Hepatocyte (in vitro differentiated cells): Measurements from ENCODE around the gene MXD4. TPM values are rescaled to one million over a fixed set of nuclear protein-coding genes. Genes with fewer than 3 reads are reported as not detected.
"Not testable (repeated sequence)": the region's sequence is repeated elsewhere in the genome, so short reads cannot be mapped to it uniquely, and the experiment has no call there.

Source experiments
- DNase-seq: peaks from one replicate; pipeline ENCODE4 v3.0.0-alpha.2; 2016; ENCODE audit warnings: low spot score
- H2AFZ ChIP-seq: fragments of 200-600 bp; sonication (generic); 2 replicates; pipeline ENCODE4 v1.6.0; 2016; ENCODE audit warnings: antibody characterized with exemption, mild to moderate bottlenecking
- H3K27ac ChIP-seq: fragments of 200-600 bp; sonication (generic); 2 replicates; pipeline ENCODE4 v1.5.1; 2016; ENCODE audit warnings: mild to moderate bottlenecking
- H3K27me3 ChIP-seq: fragments of 200-600 bp; sonication (generic); 2 replicates; pipeline ENCODE4 v1.6.1; 2016
- H3K36me3 ChIP-seq: fragments of 200-600 bp; sonication (generic); replicated peaks from 2 replicates; pipeline ENCODE4 v1.5.1; 2016; ENCODE audit warnings: low read depth; ENCODE audit not compliant: insufficient read depth
- H3K4me1 ChIP-seq: fragments of 200-600 bp; sonication (generic); 2 replicates; pipeline ENCODE4 v1.5.1; 2016; ENCODE audit warnings: mild to moderate bottlenecking, moderate library complexity; ENCODE audit not compliant: insufficient read depth
- H3K4me2 ChIP-seq: fragments of 200-600 bp; sonication (generic); 2 replicates; pipeline ENCODE4 v1.6.0; 2016
- H3K4me3 ChIP-seq: fragments of 200-600 bp; sonication (generic); 2 replicates; pipeline ENCODE4 v1.5.1; 2016; ENCODE audit warnings: mild to moderate bottlenecking
- H3K79me2 ChIP-seq: fragments of 200-600 bp; sonication (generic); 2 replicates; pipeline ENCODE4 v1.6.0; 2017; ENCODE audit warnings: mild to moderate bottlenecking
- H3K9me2 ChIP-seq: fragments of 200-600 bp; sonication (generic); replicated peaks from 2 replicates; pipeline ENCODE4 v1.6.0; 2017; ENCODE audit warnings: mild to moderate bottlenecking; ENCODE audit not compliant: insufficient read depth
- H3K9me3 ChIP-seq: fragments of 200-600 bp; sonication (generic); 2 replicates; pipeline ENCODE4 v1.5.1; 2016; ENCODE audit warnings: low read depth, mild to moderate bottlenecking
- H4K20me1 ChIP-seq: fragments of 200-600 bp; sonication (generic); 2 replicates; pipeline ENCODE4 v1.6.0; 2016; ENCODE audit warnings: mild to moderate bottlenecking; ENCODE audit not compliant: insufficient read depth, poor library complexity, severe bottlenecking
- CTCF ChIP-seq: fragments of 200-600 bp; sonication (generic); IDR thresholded peaks from 2 replicates; pipeline ENCODE4 v1.5.1; 2016; ENCODE audit warnings: antibody characterized with exemption, mild to moderate bottlenecking; ENCODE audit not compliant: poor library complexity
- EZH2 ChIP-seq: fragments of 200-600 bp; sonication (generic); IDR thresholded peaks from 2 replicates; pipeline ENCODE4 v1.6.1; 2016; ENCODE audit warnings: antibody characterized with exemption, mild to moderate bottlenecking, borderline replicate concordance
- EZH2phosphoT487 ChIP-seq: fragments of 200-600 bp; sonication (generic); IDR thresholded peaks from one replicate; pipeline ENCODE4 v1.6.1; 2018; ENCODE audit warnings: antibody characterized with exemption, mild to moderate bottlenecking, low read depth, moderate library complexity; ENCODE audit not compliant: unreplicated experiment, severe bottlenecking
- WGBS: methylation state at CpG from one replicate; pipeline ENCODE4 v1.1.6; 2016; ENCODE audit warnings: low lambda C conversion rate; ENCODE audit errors: missing lambda C conversion rate; 5-methylcytosine and 5-hydroxymethylcytosine counted together
- polyA plus RNA-seq: library from polyadenylated mRNA; unstranded; fragments of >200 nt; fragmentation: Nextera tagmentation; extraction: Ambion mirVana; gene quantifications from 2 replicates; pipeline ENCODE4 v1.2.1, GENCODE V29; 2016
- total RNA-seq: library from RNA; depleted of rRNA; stranded (reverse); fragments of >200 nt; gene quantifications from 2 replicates; pipeline ENCODE4 v1.2.3, GENCODE V29; 2014

Gene MXD4
- total and polyA plus RNA-seq, 2 experiments from 2014 or later = 56.7 to 127 TPM

DNA sequence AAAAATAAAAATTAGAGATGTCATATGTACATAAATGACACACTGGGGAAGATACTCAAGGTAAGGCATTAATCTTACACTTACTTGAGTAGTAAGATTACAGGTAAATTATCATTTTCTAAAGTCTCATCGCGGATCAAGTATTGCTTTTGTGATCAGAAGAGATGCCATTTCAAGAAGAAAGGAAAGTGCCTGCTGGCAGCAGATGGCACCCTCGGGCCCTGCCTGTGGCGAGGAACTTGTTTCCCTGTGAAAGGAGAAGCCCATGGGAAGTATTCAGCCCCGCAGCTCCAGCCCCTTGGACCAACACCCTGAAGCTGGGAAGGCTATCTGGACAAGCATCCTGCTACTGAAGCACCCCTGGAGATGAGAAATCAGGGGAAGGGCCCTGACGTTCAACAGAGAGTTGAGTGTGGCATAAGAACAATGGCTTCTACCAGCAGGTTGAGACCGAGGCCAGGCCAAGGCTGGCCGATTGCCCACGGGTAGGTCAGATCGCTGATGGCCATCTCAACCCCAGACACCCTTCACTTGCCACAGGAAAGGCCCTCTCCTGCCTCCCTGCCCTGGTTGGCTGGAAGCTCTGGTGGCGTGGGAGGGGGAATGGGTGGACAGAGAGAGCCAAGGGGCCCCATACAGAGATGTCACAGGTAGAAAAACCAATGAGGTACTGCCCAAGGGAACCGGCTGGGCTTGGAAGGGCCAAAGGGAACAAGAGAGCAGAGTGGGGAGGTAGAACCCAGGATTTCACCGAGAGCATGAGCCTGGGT, 18.8 kb upstream of the MXD4 start:
- Histone ChIP-seq H3K79me2 (no peaks in the 10 kb centered on the region), H3K4me1 (no peaks in the 10 kb centered on the region), H3K4me3 (no peak overlapping the region), H3K4me2 (no peak overlapping the region), H3K27me3 (no peaks in the 10 kb centered on the region), H3K9me2 (no peaks in the 10 kb centered on the region), H3K9me3 (no peaks in the 10 kb centered on the region), H3K36me3 (no peaks in the 10 kb centered on the region), H2AFZ (no peak overlapping the region), H4K20me1 (no peaks in the 10 kb centered on the region), H3K27ac (no peak overlapping the region)
- WGBS = 89% methylated on average over 13 of the region's 13 CpGs
- DNase-seq = no peak
- no peak for TF ChIP-seq EZH2

DNA sequence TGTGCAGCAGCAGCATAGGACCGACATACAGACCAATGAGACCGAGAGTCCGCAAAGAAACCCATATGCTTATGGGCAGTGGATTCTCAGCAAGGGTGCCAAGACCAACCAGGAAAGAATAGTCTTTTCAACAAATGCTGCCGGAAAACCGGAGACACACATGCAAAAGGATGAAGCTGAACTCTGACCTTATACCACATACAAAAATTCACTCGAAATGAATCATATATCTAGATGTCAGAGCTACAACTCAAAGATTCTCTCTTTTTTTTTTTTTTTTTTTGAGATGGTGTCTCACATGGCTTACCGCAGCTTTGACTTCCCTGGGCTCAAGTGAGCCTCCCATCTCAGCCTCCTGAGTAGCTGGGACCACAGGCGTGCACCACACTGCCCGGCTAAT, 16.0 kb upstream of the MXD4 start:
- Histone ChIP-seq H3K4me1 (no peaks in the 10 kb centered on the region), H3K79me2 (no peaks in the 10 kb centered on the region), H3K4me2 (no peak overlapping the region), H4K20me1 (no peaks in the 10 kb centered on the region), H3K27me3 (no peaks in the 10 kb centered on the region), H3K9me3 (no peaks in the 10 kb centered on the region), H3K9me2 (no peaks in the 10 kb centered on the region), H2AFZ (no peak overlapping the region), H3K27ac (no peak overlapping the region), H3K4me3 (no peak overlapping the region), H3K36me3 (no peaks in the 10 kb centered on the region)
- WGBS = 94% methylated on average over 9 of the region's 9 CpGs
- no peak for TF ChIP-seq EZH2phosphoT487
- no peak for TF ChIP-seq EZH2
- TF ChIP-seq CTCF = no peak
- DNase-seq = no peak

DNA sequence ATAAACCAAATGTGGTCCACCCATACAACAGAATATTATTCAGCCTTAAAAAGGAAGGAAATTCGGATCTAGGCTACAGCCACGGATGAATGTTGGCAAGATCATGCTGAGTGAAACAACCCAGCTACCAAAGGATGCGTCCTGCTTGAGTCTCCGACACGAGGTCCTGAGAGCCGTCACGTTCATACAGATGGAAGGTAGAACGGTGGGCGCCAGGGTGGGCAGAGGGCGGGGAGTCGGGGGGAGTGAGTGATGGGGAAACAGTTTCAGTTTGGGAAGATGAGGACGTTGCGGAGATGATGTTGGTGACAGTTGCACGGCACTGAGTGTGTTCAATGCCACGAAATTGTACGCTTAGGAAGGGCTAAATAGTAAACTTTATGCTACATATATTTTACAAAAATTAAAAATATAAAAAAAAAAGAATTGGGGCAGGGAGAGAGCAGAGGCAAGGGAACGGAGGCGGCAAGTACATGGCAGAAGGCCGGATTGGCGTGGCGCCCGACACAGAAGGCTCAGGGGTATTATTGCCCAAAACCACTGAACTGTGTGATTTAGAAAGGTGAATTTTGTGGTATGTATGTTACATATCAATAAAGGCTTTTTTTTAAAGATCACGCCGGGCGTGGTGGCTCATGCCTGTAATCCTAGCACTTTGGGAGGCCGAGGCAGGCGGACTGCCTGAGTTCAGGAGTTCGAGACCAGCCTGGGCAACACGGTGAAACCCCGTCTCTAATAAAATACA, 14.8 kb upstream of the MXD4 start:
- WGBS = 94% methylated on average over 30 of the region's 30 CpGs
- no peak for TF ChIP-seq EZH2
- no peak for TF ChIP-seq EZH2phosphoT487
- no peak for TF ChIP-seq CTCF
- Histone ChIP-seq H4K20me1 (no peaks in the 10 kb centered on the region), H2AFZ (no peak overlapping the region), H3K9me3 (no peaks in the 10 kb centered on the region), H3K27ac (no peak overlapping the region), H3K27me3 (no peaks in the 10 kb centered on the region), H3K4me1 (no peaks in the 10 kb centered on the region), H3K79me2 (no peaks in the 10 kb centered on the region), H3K4me2 (no peak overlapping the region), H3K4me3 (no peak overlapping the region), H3K9me2 (no peaks in the 10 kb centered on the region), H3K36me3 (no peaks in the 10 kb centered on the region)
- DNase-seq = no peak

DNA sequence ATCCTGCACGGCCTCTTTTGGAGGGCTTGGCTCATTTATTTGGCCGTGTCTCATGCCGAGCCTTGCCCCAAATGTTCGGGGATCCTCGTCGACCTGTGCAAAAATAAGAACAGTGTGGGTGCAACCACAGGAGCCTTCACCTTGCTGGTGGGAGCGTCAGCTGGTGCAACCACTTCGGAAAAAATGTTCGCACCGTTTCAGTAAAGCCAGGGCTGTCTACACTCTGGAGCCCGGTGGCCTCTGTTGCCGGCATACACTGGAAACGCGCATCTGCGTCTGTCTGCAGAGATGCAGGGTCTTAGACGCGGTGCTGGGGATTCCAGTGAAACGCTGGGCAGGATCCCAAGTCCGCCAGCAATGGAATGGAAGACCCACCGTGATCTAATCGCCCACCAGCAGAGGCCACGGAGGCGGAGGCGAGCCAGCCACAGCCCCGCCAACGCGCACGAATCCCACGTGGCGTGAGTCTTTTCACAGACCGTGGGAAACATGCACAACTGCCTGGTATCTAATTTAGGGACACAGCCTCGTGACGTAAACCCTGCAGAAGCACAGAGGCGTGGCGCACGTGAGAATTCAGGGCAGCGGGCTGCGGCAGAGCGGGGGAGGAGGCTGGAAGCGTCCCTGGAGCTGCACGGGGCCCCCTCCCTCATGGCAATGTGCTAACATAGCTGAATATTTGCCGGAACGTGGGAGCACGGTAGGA, 13.8 kb upstream of the MXD4 start:
- TF ChIP-seq EZH2phosphoT487 (no peak), EZH2 (no peak), CTCF (no peak)
- Histone ChIP-seq H3K79me2 (no peaks in the 10 kb centered on the region), H3K27me3 (no peaks in the 10 kb centered on the region), H4K20me1 (no peaks in the 10 kb centered on the region), H3K4me3 (no peak overlapping the region), H3K27ac (no peak overlapping the region), H3K9me3 (no peaks in the 10 kb centered on the region), H3K4me2 (no peak overlapping the region), H2AFZ (no peak overlapping the region), H3K4me1 (no peaks in the 10 kb centered on the region), H3K36me3 (no peaks in the 10 kb centered on the region), H3K9me2 (no peaks in the 10 kb centered on the region)
- no peak for DNase-seq
- WGBS = 93% methylated on average over 44 of the region's 44 CpGs

GRCh38 chr4:2275044-2275397, 13.1 kb upstream of the MXD4 start:
- H3K36me3 ChIP-seq, H4K20me1 ChIP-seq, H3K27ac ChIP-seq, H3K9me3 ChIP-seq, H3K4me1 ChIP-seq, H3K4me3 ChIP-seq, H2AFZ ChIP-seq, DNase-seq, H3K9me2 ChIP-seq, H3K27me3 ChIP-seq, H3K4me2 ChIP-seq, H3K79me2 ChIP-seq: not testable (repeated sequence)
- WGBS = 91% methylated on average over 10 of the region's 10 CpGs
